AG04449 (cell line): ENCODE measurements around the gene TUBA3D.
"Not testable (repeated sequence)": the region's sequence is repeated elsewhere in the genome, so short reads cannot be mapped to it uniquely, and the experiment has no call there.

Experiments used
- CTCF ChIA-PET: fragments of 350-600 bp; formaldehyde crosslinking; extraction: SDS; loops from one replicate; lab custom pipeline; 2021; ENCODE audit warnings: antibody characterized with exemption; lab: Yijun Ruan, JAX
- POLR2A ChIA-PET: fragments of 400-600, 350-600 bp; formaldehyde crosslinking; extraction: SDS; loops from one replicate; lab custom pipeline; 2020; ENCODE audit warnings: antibody characterized with exemption, inconsistent platforms; lab: Yijun Ruan, JAX
- DNase-seq: peaks from one replicate; pipeline ENCODE4 v3.0.0-alpha.2; 2010; ENCODE audit warnings: low read depth, low spot score
- H3K4me3 ChIP-seq: 2 replicates; pipeline ENCODE4 v1.5.1; 2011; ENCODE audit warnings: low read depth, mild to moderate bottlenecking, control low read depth, low read length
- TF ChIP-seq, protein P1 (sequence below): IDR thresholded peaks from one replicate; pipeline ENCODE4 v1.5.1; 2011; ENCODE audit warnings: mild to moderate bottlenecking, moderate library complexity, low read length, control low read depth, inconsistent platforms; ENCODE audit not compliant: insufficient read depth; ENCODE audit errors: missing control alignments

TUBA3D gene

GRCh38 chr2:131504082-131504750 lies 28.3 kb downstream of the TUBA3D start:
- H3K4me3 ChIP-seq, POLR2A ChIA-PET, DNase-seq: not testable (repeated sequence)
- CTCF ChIA-PET, result interaction anchor here (1.9 to 3.3 kb wide), 2 partner anchors 9 to 12 kb away, joined by 5 to 18 read pairs; partner anchors contain the start of gene MZT2A

DNA sequence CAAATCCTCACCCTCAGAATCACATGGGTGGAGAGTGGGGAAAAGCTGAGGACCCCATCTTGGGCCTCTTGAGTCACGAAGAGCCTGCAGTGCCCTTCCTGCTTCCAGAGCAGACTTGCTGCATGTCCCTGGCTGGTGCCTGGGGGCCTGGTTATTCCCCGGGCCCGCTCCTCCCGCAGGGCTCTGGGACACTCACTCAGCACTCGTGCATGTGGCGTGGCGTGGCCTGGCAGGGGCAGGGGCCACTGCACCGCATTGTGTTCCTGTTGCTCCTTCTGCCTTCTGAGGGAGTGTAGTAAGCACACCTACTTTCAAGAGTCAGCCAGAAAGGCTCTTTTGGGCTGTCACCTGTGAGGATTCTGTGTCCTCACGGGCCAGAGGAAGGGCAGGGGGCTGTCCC lies 33.7 kb downstream of the TUBA3D start:
- H3K4me3 ChIP-seq, result no peak overlapping the region
- ChIA-PET CTCF (no interaction called here), POLR2A (no interaction called here)

GRCh38 chr2:131511291-131511968 lies 35.5 kb downstream of the TUBA3D start:
- DNase-seq, CTCF ChIA-PET, H3K4me3 ChIP-seq, POLR2A ChIA-PET: not testable (repeated sequence)

More for the DNA sequence above, 33.7 kb downstream of the TUBA3D start:
- no peak for DNase-seq
- TF ChIP-seq, protein P1, sequence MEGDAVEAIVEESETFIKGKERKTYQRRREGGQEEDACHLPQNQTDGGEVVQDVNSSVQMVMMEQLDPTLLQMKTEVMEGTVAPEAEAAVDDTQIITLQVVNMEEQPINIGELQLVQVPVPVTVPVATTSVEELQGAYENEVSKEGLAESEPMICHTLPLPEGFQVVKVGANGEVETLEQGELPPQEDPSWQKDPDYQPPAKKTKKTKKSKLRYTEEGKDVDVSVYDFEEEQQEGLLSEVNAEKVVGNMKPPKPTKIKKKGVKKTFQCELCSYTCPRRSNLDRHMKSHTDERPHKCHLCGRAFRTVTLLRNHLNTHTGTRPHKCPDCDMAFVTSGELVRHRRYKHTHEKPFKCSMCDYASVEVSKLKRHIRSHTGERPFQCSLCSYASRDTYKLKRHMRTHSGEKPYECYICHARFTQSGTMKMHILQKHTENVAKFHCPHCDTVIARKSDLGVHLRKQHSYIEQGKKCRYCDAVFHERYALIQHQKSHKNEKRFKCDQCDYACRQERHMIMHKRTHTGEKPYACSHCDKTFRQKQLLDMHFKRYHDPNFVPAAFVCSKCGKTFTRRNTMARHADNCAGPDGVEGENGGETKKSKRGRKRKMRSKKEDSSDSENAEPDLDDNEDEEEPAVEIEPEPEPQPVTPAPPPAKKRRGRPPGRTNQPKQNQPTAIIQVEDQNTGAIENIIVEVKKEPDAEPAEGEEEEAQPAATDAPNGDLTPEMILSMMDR, result no peak

DNA sequence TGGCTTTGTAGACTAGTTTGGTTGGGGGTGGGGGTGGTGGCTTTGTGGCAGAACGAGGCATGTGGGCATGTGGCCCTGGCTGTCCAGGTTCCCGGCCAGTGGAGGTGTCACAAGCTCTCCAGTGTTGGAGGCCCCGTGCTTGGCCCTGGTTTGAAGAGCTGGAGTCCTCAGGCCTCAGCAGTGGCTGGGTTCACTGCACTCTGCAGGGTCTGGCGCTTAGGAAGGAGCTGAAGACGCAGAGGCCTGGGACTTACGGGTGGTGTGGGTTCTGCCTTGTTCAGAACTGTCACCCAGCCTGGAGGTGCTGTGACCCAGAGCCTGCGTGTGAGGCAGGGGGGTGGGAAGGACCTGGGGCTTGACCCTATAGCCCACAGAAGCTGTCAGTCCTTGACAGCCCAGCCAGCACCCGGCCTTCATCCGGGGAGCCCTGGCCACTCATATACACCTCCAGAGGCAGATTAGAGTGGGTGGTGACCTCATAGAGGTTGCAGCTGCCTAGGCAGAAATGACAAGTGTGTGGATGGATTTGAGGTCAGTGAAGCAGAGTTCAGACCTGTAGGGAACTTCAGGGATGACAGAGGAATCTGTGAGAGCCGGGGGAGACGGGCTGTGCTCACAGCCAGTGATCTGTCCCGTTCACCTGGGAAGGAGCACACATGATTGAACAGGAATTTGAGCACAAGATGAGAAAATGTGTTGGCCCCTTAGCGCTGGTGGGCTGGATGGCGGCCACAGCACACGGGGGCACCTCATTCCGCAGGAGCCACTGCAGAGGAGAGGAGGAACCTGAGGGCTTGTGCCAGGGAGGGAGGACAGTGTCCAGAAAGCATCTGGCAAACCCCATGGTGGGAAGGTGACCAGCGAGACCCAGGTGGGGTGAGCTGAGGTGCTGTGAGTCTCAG lies 36.3 kb downstream of the TUBA3D start:
- DNase-seq, CTCF ChIA-PET, POLR2A ChIA-PET, H3K4me3 ChIP-seq: not testable (repeated sequence)

DNA sequence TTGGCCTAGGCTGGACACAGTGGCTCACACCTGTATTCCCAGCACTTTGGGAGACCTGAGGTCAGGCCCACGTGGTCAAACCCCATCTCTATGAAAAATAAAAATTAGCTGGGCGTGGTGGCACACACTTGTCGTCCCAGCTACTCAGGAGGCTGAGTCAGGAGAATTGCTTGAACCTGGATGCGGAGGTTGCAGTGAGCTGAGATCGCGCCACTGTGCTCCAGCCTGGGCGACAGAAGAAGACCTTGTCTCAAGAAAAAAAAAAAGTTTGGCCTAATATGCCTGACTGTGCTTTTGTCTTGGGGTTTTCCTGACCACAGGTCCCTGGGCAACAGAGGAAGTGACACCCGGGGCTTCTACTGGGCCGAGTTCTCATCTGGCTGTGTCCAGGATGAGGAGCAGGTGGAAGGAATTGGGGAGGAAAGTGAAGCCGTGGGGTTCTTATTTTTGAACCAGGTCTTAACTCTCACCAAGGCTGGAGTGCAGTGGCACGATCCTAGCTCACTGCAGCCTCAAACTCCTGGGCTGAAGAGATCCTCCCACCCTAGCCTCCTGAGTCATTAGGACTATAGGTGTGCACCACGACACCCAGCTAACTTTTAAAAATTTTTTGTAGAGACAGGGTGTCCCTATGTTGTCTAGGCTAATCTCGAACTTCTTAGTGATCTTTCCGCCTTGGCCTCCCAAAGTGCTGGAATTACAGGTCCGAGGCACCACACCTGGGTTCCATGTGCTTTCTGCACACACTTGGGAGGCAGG lies 38.7 kb downstream of the TUBA3D start:
- POLR2A ChIA-PET, H3K4me3 ChIP-seq, CTCF ChIA-PET, DNase-seq: not testable (repeated sequence)

GRCh38 chr2:131515235-131515634 lies 39.3 kb downstream of the TUBA3D start:
- CTCF ChIA-PET, result not testable (repeated sequence)

GRCh38 chr2:131516011-131516410 lies 40.1 kb downstream of the TUBA3D start:
- H3K4me3 ChIP-seq, result no peak overlapping the region
- no peak for DNase-seq
- TF ChIP-seq, protein P1, result no peak
- CTCF ChIA-PET, result no interaction called here
- POLR2A ChIA-PET, result no interaction called here

More at GRCh38 chr2:131515235-131515634, 39.3 kb downstream of the TUBA3D start:
- DNase-seq, H3K4me3 ChIP-seq, POLR2A ChIA-PET: not testable (repeated sequence)

GRCh38 chr2:131516621-131517020 lies 40.7 kb downstream of the TUBA3D start:
- POLR2A ChIA-PET, DNase-seq, CTCF ChIA-PET, H3K4me3 ChIP-seq: not testable (repeated sequence)
- TF ChIP-seq, protein P1, result peak; percentile 14
